Measurements from ENCODE around the gene HS2ST1.
"Not testable (repeated sequence)": the region's sequence is repeated elsewhere in the genome, so short reads cannot be mapped to it uniquely, and the experiment has no call there.

The HS2ST1 gene

DNA sequence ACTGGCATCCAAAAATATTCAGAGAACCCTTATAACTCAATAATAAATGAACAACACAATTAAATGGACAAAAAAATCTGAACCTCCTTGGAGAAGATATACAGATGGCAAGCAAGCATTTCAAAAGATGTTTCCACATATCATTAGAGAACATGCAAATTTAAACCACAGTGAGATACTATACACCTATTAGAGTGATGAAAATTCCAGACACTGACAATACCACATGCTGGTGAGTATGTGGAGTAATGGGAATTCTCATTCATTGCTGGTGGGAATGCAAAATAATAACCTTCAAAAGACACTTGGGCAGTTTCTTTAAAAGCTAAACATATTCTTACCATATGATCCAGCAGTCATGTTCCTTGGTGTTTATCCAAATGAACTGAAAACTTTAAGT is 46.1 kb downstream of the HS2ST1 start:
- in situ Hi-C loops (cut with MboI; ENCODE audit: low sequenced_read_pairs, unreplicated experiment) = no loop called here
- no peak for DNase-seq (ENCODE audit: low spot score)
- TF ChIP-seq, protein P1, sequence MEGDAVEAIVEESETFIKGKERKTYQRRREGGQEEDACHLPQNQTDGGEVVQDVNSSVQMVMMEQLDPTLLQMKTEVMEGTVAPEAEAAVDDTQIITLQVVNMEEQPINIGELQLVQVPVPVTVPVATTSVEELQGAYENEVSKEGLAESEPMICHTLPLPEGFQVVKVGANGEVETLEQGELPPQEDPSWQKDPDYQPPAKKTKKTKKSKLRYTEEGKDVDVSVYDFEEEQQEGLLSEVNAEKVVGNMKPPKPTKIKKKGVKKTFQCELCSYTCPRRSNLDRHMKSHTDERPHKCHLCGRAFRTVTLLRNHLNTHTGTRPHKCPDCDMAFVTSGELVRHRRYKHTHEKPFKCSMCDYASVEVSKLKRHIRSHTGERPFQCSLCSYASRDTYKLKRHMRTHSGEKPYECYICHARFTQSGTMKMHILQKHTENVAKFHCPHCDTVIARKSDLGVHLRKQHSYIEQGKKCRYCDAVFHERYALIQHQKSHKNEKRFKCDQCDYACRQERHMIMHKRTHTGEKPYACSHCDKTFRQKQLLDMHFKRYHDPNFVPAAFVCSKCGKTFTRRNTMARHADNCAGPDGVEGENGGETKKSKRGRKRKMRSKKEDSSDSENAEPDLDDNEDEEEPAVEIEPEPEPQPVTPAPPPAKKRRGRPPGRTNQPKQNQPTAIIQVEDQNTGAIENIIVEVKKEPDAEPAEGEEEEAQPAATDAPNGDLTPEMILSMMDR (IDR thresholded peaks at IDR 0.05; ENCODE audit: borderline replicate concordance, control extremely low read depth, extremely low read depth, insufficient read depth, missing control alignments) = no peak

DNA sequence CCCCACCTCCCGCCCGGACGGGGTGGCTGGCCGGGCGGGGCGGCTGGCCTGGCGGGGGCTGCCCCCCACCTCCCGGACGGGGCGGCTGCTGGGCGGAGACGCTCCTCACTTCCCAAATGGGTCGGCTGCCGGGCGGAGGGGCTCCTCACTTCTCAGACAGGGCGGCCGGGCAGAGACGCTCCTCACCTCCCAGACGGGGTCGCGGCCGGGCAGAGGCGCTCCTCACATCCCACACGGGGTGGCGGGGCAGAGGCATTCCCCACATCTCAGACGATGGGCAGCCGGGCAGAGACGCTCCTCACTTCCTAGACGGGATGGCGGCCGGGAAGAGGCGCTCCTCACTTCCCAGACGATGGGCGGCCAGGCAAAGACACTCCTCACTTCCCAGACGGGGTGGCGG is 49.4 kb downstream of the HS2ST1 start:
- in situ Hi-C loops (cut with MboI; ENCODE audit: low sequenced_read_pairs, unreplicated experiment); DNase-seq (ENCODE audit: low spot score): not testable (repeated sequence)

DNA sequence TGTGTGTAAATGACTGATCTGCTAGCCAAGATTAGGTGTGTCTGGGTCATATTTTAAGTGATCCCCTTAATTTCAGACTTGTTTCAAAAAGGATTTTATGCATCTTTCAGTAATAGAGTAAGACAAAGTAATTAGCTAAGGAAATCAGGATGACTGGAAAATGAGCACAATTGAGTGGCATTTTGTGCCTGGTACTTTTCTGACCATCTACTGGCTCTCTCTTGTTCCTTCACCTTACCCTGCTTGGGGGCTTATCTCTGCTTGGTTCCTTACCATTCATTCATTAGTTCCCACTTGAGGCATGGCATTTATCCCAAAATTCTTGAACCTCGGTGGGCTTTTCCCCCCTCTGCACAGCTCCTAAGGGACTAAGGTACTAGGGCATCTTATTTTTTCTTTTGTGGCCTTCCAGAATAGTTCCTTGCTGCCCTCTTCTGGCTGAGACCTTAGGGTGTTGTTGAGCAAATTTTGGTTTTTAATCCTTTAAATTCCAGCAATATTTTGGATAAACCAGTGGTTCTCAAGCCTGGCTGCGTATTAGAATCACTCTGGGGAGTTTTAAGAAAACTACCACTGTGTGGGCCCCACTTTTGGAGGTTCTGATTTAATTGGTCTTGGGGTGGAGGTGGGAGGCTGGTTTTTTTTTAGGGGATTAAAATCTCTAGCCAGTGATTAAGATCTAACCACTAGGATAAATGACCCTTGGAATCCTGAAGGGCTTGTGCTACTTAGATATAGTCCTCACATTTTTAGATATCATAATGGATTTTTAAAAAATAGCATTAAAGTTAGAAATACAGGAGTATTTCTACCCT is 50.8 kb downstream of the HS2ST1 start:
- in situ Hi-C loops (cut with MboI; ENCODE audit: low sequenced_read_pairs, unreplicated experiment) = no loop called here
- TF ChIP-seq, protein P1 (IDR thresholded peaks at IDR 0.05; ENCODE audit: borderline replicate concordance, control extremely low read depth, extremely low read depth, insufficient read depth, missing control alignments) = no peak
- DNase-seq (ENCODE audit: low spot score) = no peak

DNA sequence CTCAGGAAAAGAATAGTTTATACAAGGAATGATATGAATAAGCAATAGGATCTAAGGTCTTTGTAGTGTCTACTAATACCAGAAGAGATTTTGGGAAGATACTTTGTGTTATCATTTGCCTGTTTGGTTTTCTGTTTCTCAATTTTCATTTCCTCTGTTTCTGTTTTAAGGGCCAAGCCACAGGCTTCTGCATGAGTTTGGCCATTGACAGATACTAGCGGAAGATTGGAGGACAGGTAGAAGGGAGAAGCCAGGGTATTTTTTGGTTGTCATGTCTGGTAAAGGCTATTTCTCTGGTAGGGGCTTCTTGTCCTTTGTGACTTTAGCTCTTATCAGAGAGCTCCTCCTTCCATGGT is 51.4 kb downstream of the HS2ST1 start:
- peak; percentile 29 for DNase-seq (ENCODE audit: low spot score)
- TF ChIP-seq, protein P1 (IDR thresholded peaks at IDR 0.05; ENCODE audit: borderline replicate concordance, control extremely low read depth, extremely low read depth, insufficient read depth, missing control alignments) = no peak
- in situ Hi-C loops (cut with MboI; ENCODE audit: low sequenced_read_pairs, unreplicated experiment) = no loop called here

DNA sequence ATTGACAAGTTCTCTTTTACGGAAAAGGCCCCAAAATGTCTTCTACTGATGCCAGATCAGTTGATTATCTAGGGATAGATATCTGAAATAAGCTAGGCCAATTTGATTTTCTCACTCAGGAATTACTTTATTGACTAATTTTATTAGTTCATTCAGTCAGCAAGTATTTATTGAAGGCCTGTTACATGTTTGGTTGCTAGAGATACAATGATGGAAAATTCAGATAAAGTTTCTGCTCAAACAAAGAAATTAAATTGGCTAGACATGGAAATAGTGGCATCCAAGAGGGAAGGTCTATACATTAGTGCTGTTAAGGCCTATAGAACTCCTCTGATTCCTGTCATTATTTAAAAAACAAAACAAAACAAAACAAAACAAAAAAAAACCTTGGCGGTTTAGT is 56.5 kb downstream of the HS2ST1 start:
- in situ Hi-C loops (cut with MboI; ENCODE audit: low sequenced_read_pairs, unreplicated experiment) = no loop called here
- TF ChIP-seq, protein P1 (IDR thresholded peaks at IDR 0.05; ENCODE audit: borderline replicate concordance, control extremely low read depth, extremely low read depth, insufficient read depth, missing control alignments) = no peak
- DNase-seq (ENCODE audit: low spot score) = no peak

DNA sequence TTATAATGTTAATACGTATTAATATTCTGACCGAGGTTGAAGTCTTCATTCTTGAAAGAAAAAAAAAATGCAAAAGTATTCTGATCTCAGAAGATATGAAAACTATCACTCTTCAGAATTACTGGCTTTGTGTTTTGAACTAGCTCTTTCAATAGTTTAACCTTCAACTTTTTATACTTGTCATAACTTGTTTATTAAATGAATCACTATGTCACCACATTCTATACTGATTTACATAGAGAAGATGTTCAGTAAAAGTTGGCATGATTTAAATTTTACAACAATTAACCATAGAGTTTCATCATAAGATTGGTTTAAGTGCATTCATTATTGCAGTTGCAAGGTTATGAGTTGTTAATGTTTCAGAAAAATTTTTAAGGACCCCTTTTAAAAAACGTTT is 57.3 kb downstream of the HS2ST1 start:
- no peak for DNase-seq (ENCODE audit: low spot score)
- TF ChIP-seq, protein P1 (IDR thresholded peaks at IDR 0.05; ENCODE audit: borderline replicate concordance, control extremely low read depth, extremely low read depth, insufficient read depth, missing control alignments) = no peak
- in situ Hi-C loops (cut with MboI; ENCODE audit: low sequenced_read_pairs, unreplicated experiment) = no loop called here

DNA sequence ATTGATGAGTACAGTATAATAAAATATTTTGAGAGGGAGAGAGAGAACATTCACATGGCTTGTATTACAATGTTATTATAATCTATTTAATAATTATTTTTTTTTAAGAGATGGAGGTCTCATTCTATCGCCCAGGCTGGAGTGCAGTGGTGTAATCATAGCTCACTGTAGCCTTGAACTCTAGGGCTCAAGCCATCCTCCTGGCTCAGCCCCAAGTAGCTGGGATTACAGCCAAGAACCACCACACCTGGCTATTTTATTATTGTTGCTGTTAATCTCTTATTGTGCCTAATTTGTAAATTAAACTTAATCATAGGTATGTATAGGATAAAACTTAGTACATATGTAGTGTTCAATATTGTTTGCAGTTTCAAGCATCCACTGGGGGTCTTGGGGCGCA is 57.8 kb downstream of the HS2ST1 start:
- in situ Hi-C loops (cut with MboI; ENCODE audit: low sequenced_read_pairs, unreplicated experiment) = no loop called here
- TF ChIP-seq, protein P1 (IDR thresholded peaks at IDR 0.05; ENCODE audit: borderline replicate concordance, control extremely low read depth, extremely low read depth, insufficient read depth, missing control alignments) = no peak
- DNase-seq (ENCODE audit: low spot score) = no peak
